Measurements from ENCODE around the gene RYR3.
A peak's percentile ranks its signal among the peaks of the same experiment; 100 is the strongest.

The RYR3 gene

DNA sequence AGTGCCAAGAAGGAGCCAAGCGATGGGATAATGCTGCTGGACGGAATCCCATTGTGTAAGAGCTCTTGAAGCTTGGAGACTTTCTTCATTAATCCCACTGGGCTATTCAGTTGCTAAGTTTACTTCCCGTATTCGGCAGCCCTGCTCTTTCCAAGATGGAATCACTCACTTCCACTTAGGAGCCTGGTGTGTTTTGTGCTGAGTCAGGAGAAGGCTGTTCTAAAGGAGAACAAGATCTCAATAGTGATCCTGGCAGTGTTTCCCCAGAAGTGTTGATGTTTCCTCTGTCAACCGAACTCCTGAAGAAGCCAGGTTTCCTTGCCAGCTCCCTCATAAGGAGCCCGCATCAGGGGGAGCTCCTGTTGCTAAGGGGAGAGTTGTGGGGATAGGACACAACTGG is 387.4 kb downstream of the RYR3 start:
- no peak overlapping the region for H3K4me3 ChIP-seq (ENCODE audit: low read length)
- no peak for DNase-seq (ENCODE audit: low read depth)
- no peak for TF ChIP-seq CTCF (conservative IDR thresholded peaks at IDR 0.05; ENCODE audit: low read length)

DNA sequence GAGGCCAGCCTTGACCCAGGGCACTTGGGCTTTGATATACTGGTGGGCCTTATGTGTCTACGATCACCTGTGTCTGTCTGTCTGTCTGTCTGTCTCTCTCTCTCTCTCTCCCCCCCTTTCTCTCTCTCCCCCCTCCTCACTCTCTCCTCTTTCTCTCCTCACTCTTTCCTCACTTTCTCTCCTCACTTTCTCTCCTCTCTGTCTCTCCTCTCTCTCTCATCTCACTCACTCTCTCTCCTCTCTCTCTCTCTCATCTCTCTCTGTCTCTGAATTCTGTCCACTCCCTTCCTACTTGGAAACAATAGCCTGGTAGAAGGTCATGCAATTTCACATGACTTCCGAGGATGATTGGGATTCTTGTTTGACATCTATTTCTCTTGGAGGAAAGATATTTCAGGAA is 388.4 kb downstream of the RYR3 start:
- DNase-seq (ENCODE audit: low read depth) = no peak
- TF ChIP-seq CTCF (conservative IDR thresholded peaks at IDR 0.05; ENCODE audit: low read length) = no peak
- H3K4me3 ChIP-seq (ENCODE audit: low read length) = no peak overlapping the region

DNA sequence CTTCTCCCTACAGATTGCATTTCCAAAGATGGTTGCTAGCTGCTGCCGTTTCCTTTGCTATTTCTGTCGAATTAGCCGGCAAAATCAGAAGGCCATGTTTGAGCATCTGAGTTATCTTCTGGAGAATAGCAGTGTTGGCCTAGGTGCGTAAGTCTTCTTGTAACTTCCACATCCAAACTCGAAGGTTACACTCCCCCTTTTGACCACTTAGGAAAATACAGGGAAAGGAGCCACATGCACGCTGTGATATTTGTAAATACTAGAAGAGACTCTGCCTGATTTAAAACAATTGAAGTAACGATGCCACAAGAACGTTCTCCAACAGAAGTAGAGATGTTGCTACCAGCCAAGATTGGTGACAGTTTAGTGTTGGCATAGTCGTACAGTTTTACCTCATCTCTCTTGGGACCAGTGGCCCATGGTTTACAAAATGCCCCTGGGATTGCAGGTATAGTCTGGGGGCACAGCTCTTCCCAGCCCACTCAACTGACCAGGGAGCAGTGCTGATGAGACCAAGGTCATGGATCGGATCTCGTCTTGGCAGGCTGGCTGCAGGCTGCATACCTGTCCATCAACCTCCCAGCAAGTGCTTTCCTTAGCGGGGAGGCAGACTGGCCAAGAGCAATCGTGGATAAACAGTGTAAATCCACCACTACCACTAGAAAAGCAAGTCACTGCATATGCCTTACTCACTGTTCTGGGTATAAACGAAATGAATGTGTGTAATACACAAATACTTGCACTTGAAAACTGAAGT is 389.1 kb downstream of the RYR3 start:
- no peak overlapping the region for H3K4me3 ChIP-seq (ENCODE audit: low read length)
- TF ChIP-seq CTCF (conservative IDR thresholded peaks at IDR 0.05; ENCODE audit: low read length) = peak; percentile 40
- DNase-seq (ENCODE audit: low read depth) = peak; percentile 10

DNA sequence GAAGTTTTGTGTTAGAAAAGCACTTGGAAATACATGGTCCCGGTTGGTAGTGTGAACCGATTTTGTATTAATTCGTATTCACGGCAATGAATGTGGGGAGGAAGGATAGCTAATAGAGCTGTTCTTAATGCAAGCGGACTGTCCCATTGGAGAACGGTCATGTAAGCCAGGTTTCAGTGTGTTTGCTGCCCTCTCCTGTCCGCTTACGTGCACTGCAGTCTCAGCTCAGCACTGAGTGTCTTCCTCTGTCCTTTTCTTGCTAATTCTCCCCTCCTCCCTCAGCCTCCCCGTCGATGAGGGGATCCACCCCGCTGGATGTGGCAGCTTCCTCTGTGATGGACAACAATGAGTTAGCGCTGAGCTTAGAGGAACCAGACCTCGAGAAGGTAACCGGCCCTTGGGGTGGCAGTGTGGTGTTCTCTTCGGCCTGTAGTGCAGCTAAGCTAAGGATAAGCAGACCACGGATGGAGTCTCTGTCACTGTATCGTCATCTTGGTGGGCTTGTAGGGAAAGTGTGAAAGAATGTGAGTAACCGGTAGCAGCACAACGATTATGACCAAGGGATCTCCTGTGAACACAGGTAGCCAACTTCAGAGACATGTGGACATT is 390.0 kb downstream of the RYR3 start:
- H3K4me3 ChIP-seq (ENCODE audit: low read length) = no peak overlapping the region
- peak; percentile 72 for DNase-seq (ENCODE audit: low read depth)
- TF ChIP-seq CTCF (conservative IDR thresholded peaks at IDR 0.05; ENCODE audit: low read length) = peak; percentile 99

DNA sequence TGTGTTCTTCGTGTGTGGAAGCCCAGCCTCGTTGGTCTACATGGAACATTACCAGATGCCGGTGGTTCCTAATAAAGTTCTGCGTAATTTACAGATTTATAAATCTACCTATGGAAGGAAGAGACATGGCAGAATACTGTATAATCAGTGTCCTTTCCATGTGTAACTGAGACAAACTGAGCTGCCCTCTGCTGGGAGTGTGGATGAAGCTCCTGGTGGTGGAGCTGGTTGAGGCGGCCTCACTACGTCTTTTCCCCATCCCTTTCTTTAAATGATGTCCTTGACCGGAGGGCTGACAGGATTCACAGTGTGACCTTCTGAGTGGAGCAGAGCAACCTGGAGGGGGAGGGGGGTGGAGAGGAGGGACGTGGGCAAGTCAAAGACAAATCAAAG is 390.5 kb downstream of the RYR3 start:
- no peak; the same call in 1 of the 2 replicates for TF ChIP-seq CTCF (conservative IDR thresholded peaks at IDR 0.05; ENCODE audit: low read length)
- no peak overlapping the region for H3K4me3 ChIP-seq (ENCODE audit: low read length)
- DNase-seq (ENCODE audit: low read depth) = no peak

GRCh38 chr15:33706173-33706572 is 395.4 kb downstream of the RYR3 start:
- TF ChIP-seq CTCF (conservative IDR thresholded peaks at IDR 0.05; ENCODE audit: low read length) = no peak

DNA sequence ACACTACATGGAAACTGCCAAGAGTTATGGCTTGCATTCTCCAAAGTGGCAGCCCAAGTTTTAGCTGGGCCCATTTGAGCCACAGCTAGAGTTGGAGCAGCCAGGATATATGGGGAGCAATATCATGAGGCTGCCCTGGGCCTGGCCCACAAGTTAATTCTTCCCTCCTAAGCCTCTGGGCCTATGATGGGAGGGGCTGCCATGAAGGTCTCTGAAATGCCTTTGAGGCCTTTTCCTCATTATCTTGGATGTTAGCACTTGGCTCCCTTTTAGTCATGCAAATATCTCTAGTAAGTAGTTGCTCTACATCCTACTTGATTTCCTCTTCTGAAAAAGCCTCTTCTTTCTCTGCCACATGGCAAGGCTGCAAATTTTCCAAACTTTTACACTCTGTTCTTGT is 400.0 kb downstream of the RYR3 start:
- H3K4me3 ChIP-seq (ENCODE audit: low read length) = no peak overlapping the region
- TF ChIP-seq CTCF (conservative IDR thresholded peaks at IDR 0.05; ENCODE audit: low read length) = no peak
- DNase-seq (ENCODE audit: low read depth) = no peak

More at GRCh38 chr15:33706173-33706572, 395.4 kb downstream of the RYR3 start:
- no peak overlapping the region for H3K4me3 ChIP-seq (ENCODE audit: low read length)
- no peak for DNase-seq (ENCODE audit: low read depth)

Measured in AG10803 (cell line).